Measurements from ENCODE around the gene CDKAL1.
A peak's percentile ranks its signal among the peaks of the same experiment; 100 is the strongest.
"Not testable (repeated sequence)": the region's sequence is repeated elsewhere in the genome, so short reads cannot be mapped to it uniquely, and the experiment has no call there.

The CDKAL1 gene

DNA sequence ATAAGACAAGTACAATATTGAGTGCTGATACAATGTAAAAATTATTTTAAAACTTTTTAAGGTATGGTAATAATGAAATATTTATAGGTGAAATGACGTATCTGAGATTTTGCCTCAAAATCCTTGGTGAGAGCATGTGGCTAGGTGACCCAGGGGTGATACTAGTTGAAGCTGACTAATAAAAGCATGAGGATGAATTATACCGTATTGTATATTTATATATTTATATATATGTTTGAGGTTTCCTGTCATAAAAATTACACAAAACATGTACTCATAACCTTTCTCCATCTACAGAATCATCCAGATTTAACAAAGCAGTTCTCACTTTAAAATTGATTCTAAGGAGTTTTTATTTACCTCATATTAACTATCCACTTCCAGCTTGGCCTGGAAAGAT is 358.1 kb downstream of the CDKAL1 start:
- DNase-seq: no peak

DNA sequence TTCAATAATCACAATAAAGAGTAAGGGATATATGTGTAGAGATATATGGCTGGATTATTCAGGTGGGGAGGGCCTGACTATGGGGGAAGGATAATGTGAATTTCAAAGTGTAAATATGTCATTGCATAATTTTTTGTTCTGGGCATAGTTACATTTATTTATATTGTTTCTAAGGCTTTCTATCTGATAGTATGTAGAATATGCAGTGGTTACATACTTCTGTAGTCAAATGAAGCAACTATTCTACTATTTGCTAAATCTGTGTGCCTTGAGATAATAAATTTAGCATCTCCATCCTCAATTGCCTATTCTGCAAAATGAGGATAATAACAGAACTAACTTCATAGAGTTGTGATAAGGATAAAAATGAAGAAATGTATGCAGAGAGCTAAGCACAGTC is 359.2 kb downstream of the CDKAL1 start:
- DNase-seq: no peak

DNA sequence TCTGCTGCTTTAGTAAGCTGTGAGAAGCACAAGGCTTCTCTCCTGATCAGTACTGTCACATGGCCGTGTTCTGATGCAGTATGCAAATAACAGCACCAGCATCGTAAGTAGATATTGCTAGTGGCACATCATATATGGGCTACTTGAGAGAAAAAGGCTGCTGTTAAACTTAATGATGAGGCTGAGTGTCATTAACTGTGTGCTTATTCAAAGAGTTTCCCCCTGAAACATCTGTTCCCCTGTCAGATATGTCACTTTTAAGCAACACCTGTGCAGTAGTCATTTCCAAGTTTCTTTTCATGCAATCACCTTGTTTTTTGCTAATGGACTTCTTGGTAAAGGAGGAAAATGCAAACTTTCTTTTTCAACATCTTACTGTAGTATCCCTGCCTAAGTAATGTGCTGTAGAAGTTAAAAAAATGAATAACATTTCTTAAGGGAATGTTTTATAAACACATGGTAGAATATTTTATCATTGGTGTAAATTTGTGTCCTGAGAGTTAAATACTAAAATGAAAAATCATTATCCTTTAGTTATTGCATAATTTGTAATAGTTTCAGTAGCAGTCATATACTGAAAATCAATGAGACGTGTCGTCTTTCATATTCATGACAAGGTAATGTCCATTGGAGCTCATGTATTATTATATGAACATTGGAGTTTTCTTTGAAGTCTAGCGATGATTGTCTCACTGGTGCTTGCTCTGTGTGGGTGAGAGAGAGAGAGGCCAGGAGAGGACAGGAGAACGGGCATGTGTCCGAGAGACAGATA is 366.3 kb downstream of the CDKAL1 start:
- DNase-seq: no peak

DNA sequence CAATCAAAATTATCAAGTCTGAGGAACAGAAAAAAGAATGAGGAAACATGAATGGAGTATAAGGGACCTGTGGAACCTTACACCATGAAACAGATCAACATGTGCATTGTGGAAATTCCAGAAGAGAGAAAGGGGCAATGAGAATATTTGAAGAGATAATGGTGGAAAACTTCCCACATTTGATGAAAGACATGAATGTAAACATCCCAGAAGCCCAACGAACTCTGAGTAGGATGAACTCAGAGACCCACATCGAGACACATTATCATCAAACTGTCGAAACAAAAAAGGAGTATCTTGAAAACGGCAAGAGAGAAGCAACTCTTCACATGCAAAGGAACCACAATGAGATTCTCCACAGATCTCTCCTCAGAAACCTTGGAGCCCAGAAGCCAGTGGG is 371.1 kb downstream of the CDKAL1 start:
- DNase-seq: no peak

DNA sequence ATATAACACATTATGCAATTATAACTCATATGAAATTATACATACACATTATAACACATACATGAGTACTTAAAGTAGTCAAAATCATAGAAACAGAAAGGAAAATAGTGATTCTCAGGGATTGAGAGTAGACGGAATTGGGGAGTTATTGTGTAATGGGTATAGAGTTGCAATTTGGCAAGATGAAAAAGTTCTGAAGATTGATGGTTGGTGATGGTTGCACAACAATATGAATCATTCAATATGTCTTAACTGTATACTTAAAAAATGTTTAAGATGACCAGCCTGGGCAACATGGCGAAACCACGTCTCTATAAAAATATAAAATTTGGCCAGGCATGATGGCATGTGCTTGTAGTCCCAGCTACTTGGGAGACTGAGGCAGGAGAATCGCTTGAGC is 372.7 kb downstream of the CDKAL1 start:
- no peak for DNase-seq

DNA sequence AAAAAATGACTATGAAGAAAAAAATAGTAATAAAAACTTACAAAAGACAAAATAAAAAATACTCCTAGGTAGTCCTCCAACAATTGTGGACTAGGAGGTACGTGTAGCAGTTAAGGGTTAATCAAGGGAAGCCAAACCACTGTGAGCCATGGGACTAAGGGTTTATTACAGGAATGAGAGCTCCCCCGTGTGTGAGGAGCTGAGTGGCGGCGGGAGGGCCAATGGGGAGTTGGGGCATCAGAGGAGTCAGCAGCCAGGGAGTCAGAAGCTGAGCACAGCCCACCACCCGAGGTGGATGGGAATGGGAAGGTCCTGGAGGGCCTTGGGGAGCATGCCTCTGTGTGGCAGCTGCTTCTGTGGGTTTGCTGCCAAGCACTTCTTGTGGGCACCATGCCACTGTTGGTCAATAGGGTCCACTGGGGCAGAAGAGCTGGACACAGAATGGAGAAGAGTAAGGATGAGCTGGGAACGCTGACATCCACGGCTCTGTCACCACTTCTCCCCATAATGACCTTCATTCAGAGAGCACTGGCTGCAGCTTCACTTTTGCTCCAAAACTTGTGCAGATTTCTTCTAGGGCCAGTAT is 373.3 kb downstream of the CDKAL1 start:
- DNase-seq: no peak

DNA sequence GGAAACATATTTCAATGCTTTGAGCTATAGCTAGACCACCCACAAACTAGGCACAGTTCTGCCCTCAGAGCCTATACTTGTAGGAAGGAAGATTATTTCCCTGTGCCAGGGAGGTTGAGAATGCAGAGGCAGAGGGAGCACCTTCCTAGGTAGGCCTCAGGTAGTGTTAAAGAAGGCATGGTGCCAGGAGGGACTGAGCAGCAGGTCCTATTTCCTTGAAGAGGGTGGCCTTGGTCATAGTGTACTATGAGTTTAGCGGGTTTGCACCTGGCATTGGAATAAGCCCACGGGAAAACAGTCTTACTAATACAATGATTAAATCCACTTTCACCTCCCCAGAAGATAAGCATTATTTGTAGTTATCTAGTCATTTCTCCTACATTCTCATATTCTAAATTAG is 375.4 kb downstream of the CDKAL1 start:
- no peak for DNase-seq

DNA sequence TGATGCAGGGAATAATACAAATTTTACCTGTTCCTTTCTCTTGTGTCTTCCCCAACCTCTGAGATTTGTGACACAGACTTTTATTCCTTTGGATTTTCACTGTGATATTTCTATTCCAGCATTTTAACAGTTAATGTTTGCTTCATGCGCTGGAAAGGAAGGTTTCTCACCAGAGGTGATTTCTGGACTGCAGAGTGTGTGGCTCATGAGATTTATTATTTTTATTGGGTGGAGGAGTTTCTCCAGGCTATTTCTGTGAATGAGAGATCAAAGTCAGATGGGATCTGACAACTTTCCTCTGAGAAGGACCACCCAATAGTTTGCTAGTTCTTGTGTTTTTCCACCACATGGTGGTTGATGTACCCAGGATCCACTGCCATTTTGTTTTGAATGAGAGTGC is 377.5 kb downstream of the CDKAL1 start:
- no peak for DNase-seq

DNA sequence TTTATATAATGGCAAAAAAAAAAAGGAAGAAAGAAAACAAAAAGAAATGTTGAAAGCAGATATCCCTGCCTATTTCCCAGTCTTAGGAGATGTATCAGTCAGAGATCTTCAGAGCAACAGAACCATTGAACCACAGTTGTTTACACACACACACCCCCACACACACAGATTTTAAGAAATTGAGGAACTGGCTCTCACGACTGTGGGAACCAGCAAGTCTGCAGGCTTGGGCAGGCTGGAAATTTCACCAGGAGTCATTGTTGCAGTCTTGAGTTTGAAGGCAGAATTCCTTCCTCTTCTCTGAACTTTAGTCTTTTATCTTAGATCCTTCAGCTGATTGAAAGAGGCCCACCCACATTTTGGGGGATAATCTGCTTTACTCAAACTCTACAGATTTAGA is 380.9 kb downstream of the CDKAL1 start:
- DNase-seq: no peak

DNA sequence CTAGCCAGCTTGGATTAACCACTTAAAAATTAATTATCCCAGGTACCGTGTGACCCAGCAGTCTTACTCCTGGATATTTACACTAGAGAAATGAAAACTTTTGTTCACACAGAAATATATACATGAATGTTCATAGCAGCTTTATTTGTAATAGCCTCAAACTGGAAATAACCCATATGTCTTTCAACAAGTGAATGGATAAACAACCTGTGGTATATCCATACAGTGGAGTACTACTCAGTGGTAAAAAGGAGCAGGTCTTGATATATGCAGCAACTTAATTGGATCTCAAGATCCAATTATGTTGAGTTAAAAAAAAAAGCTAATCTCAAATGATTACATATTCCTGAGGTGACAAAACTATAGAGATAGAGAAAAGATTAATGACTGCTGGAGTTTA is 381.4 kb downstream of the CDKAL1 start:
- DNase-seq: no peak

DNA sequence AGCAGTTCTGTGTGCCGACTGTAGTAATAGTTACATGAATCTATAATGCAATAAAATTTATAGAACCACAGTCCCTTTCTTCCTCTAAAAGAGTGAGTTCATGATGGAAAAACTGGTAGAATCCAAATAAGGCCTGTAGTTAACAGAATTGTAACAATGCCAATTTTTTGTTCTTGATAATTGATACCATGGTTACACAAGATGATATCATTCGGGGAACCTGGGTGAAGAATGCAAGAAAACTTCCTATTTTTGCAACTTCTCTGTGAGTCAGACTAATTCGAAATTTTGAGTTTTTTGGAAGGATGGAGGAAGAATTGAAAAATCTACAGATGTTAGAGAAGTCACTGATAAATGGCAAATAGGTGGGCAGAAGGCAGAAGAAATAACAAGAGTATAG is 381.8 kb downstream of the CDKAL1 start:
- no peak for DNase-seq

DNA sequence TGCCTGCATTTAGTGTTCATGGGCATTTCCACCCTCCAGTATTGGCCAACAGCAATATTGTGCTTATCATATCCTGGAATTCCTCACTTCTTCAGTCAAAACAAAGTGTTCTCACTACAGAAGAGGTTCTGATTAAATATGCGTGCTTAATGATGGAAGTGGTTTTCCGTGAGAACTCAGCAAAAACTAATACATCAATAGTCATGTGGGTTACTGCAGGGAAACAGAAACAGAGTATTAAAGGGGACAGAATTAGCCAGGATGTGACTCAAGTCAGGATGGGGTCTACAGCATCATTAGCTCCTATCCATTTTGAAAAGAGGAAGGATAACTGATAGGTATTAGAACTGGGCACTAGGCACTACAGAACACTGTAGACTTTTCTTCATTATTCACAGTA is 384.6 kb downstream of the CDKAL1 start:
- DNase-seq: no peak

DNA sequence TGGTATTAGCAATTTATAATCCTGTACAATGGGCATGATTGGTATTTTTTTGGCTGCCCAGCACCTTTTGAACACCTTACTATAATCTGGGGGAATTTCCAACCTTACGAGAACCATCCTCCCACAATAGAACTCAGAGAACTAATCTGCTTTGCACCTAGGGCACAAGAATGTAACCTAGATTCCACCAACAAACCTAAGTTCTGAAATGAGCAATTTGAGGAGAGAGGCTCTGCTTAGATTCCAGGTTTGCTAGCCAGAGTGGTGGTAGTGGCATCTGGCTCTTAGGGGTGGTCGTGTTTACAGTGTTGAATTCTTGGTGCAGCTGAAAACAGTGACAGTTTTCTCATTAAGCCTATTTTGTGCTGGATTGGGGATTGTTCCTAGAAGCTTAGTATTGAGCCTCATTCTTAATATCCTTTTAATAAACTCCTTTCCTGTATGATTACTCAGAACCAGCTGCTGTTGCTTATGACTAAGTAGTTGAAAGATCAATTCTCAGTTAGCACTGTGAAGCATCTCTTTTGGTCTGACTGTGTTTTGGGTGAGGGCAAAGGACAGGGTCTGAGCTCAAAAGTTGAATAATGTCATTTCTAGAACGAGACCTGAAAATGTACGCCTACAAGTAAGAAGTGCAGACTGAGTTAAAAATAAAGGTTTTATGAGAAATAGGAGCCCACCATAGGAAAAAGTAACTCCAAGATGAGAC is 385.6 kb downstream of the CDKAL1 start:
- peak; percentile 8 to 13 for DNase-seq

DNA sequence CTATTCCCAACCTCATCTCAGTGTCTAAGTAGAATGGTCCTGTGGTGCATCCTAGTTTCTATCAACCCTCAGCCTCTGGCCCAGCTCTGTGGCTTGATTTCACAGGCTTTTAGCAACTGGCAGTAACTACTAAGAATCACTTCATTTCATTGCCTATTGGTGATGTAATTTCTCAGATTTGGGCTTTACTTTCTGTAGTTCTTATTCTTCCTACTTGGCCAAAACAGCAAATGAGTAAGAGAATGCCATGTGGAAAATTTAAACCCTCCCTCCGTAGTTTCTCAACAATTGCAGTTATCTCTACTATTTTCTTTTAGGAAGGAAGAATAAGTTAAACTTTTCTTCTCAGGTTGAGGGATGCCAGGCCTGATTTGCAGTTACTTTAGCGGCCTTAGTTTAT is 387.3 kb downstream of the CDKAL1 start:
- no peak for DNase-seq

DNA sequence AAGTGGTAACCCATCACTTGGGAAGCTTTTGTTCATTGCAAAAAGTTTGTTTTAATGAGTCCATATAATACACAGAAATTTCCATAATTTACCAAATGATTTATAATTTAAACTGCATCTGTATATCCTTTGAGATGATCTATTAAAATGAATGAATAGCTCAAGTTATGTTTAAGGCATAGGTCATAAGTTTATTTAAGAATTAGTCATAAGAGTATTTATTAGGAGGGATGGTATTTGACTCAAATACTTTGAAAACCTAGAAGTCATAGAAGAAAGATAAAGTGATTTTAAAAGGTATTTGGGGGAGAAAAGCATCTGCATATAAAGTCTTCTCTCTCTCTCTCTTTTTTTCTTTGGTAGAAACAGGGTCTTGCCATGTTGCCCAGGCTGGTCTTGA is 388.5 kb downstream of the CDKAL1 start:
- DNase-seq: no peak

DNA sequence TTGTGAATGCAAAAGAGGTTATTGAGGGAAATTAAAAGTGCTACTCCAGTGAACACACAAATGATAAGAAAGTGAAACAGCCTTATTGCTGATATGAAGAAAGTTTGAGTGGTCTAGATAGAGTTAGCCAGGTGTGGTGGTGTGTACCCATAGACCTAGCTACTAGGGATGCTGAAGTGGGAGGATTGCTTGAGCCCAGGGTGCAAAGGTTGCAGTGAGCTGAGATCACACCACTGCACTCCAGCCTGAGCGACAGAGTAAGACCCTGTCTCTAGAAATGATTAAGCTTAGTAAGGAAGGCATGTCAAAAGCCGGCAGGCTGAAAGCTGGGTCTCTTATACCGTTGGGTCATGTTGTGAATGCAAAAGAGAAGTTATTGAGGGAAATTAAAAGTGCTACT is 389.8 kb downstream of the CDKAL1 start:
- not testable (repeated sequence) for DNase-seq

DNA sequence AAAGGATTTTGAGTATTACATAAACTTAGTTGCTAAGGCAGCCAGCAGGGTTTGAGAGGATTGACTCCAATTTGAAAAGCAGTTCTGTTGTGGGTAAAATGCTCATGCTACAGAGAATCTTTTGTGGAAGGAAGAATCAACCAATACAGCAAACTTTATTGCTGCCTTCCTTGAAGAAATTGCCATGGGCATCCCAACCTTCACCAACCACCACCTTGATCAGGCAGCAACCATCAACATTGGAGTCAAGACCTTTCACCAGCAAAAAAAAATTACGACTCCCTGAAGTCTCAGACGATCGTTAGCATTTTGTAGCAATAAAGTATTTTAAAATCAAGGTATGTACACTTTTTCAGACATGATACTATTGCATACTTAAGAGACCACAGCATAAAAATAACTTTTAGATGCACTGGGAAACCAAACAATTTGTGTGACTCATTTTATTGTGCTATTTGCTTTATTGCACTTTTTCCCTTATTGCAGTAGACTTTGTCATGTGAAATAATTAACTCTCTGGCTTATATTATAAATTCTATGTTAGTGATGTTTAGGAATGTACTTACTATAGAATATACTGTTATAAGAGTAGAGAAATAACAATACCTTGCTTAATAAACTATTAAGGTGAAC is 390.8 kb downstream of the CDKAL1 start:
- no peak for DNase-seq

DNA sequence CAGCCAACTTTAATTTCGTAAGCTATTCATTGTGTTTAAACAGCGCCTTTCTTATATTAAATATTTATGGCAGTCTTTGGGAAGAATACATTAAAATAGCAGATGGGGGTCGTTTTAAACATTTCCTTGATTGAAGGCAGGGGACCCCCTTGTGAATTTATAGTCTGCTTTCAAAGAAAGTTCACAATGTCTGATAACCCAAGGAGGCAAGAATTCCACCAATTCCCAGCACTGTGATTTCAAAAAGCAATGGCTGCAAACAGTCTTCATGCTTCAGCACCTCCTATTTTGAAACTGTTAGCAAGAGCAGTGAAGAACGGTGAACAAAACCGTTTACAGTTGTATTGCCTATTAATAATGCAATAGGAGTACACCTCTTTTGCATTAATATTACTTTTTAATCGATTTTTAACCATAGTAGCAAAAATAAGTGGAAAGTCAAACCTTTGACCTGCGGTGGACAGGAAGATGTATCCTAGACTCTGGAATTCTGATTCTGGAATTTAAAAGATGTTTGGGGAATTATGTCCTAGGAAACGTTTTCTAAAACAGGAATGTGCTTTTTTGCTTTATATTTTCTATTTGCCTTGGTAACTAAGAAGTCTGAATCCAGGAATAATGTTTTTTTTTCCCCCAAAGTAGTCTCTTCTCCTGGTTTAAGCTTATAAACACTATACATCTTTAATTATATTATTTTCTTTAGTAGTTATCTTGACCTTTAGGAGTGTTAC is 393.0 kb downstream of the CDKAL1 start:
- DNase-seq: no peak

DNA sequence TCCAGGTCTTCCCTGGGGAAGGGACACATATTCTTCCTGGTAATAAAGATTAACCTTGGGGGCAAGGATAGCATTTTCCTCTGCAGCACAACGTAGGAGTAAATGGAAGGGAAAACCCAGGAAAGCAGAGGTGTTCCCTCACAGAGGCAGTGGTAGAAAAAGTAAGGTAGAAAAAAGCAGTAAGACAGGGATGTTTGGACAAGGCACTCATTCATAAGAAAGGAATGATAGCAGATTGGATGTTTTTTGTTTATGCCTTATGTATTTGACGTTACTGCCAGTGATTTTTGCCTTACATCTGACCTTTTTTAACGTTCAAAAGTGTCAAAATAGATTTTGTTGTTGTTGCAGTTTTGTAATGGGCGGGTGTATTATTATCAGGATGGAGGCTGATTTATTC is 395.0 kb downstream of the CDKAL1 start:
- DNase-seq: no peak

DNA sequence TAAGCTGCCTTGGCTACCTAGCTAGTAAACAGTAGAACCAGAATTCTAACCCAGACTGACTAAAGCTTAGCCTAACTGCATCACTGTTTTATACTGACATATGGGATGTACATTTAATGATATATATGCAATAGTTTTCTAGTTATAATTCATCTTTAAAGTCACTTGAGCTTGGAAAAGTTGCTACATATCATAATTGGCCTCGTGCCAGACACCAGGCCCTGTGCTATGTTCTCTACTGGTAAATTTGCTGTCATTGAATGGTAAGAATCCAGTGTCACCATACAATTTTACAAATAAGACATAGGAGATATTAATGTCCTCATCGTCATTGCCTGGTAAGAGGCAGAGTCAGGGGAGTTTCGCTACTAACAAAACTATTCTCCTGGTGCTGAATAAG is 396.8 kb downstream of the CDKAL1 start:
- DNase-seq: no peak

DNA sequence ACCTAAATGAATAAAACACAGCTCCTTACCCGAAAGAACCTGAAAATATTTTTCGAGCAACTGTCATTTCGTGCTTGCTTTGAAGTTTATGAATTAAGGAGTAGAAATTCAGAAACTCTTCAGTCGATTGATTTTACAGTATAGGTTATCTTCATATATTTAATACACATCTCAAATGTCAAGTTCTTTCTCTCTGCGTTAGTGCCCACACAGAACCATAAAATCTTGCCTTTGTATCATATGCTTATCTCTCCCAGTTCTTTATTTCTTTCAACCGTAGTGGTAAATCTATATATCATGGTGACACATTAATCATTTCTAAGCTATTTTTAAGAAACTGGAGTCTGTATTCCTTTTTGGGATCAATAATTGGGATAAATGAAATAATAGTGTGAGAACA is 397.5 kb downstream of the CDKAL1 start:
- DNase-seq: no peak

DNA sequence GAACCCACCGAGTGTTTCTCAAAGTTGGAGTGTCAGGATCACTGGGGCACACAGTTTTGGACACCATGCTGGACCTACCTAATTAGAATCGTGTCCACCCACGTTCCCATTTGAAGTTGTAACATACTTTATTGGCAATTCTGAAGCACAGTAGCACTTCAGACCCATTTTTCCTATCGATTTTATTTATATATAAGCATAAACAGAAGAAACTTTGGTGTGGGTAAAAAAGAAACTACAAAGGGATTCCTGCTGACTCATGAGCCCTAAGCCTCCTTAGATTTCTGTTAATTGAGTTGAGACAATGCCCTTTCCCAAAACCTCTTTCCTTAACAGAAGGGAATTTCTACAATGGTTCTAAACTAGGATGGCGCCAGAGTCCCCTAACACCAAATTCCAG is 398.0 kb downstream of the CDKAL1 start:
- no peak for DNase-seq

Measured in activated CD4-positive, alpha-beta T cell treated with anti-CD3 and anti-CD28 coated beads, Interleukin-2, amount 50 U/mL, for 48 hours (primary cell).